T-helper 2 cell (primary cell): ENCODE data around the gene STXBP1.

Experiments
- DNase-seq, 5 experiments: peaks; one replicate each; pipeline versions ENCODE4 v3.0.0 to v3.0.0-alpha.2; 2012 to 2022

Gene STXBP1

DNA sequence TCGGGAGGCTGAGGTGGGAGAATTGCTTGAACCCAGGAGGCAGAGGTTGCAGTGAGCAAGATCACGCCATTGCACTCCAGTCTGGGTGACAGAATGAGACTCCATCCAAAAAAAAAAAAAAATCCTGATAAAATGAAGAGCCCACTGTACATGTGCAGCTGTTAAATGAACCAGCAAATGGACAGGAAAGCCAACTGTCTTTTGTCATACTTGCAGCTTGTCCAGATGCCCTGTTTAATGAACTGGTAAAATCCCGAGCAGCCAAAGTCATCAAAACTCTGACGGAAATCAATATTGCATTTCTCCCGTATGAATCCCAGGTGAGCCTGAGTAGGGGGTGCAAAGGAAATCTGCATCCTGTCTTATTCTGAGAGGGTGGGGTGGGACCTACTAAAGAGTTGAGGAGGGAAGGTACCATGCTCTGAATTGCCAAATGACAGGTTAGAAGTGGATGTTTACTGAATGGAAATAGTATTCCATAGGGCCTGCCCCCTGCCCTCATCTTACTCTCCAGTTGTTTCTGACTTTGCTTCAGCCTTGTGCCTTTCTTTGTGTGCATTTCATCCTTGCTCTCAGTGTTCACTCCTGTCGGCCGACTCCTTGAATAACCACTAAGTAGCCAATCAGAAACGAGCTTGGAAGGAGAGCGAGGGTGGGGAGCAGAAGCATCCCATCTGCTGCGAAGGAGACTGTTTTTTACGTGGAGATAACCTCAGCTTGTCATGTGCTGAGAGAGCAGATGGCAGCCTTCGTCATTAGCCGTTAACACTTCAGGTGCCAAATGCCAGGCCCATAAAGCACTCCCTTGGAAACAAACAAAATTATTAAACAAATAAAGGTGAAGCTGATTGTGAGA is 49.0 kb downstream of the STXBP1 start:
- DNase-seq = no peak

DNA sequence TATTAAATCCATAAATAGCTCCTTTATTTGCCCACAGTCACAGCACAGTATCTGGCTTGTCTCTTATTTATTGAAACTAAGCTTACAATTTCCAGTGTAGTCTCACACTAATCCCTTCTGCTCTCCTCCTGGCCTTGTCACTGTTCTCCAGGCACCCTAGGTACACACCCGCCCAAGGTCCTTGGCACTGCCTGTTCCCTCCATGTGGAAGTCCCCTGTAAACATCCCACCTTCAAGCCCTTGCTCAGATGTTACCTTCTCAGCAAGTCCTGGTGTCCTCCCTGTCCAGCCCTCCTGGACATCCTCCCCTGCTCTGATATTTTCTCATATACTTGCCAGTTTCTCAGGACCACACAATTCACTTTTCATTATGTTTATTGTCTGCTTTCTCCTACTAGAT is 50.5 kb downstream of the STXBP1 start:
- no peak for DNase-seq

DNA sequence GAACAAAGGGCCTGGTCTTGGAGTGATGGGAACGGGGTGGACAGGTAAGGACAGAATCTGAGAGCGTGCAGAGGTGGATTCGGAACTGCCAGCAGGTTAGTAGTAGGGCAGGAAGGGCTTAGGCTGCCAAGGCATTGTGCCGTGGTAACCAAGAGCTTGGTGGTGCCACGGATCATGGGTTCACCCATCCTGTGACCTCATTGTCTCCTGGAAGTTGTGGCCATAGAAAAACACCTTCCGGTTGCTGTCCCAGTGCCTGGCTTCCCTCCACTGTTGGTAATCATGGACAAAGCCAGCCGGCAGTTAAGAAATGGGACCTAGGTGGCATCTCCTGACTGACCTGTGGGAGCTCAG is 52.2 kb downstream of the STXBP1 start:
- no peak for DNase-seq

DNA sequence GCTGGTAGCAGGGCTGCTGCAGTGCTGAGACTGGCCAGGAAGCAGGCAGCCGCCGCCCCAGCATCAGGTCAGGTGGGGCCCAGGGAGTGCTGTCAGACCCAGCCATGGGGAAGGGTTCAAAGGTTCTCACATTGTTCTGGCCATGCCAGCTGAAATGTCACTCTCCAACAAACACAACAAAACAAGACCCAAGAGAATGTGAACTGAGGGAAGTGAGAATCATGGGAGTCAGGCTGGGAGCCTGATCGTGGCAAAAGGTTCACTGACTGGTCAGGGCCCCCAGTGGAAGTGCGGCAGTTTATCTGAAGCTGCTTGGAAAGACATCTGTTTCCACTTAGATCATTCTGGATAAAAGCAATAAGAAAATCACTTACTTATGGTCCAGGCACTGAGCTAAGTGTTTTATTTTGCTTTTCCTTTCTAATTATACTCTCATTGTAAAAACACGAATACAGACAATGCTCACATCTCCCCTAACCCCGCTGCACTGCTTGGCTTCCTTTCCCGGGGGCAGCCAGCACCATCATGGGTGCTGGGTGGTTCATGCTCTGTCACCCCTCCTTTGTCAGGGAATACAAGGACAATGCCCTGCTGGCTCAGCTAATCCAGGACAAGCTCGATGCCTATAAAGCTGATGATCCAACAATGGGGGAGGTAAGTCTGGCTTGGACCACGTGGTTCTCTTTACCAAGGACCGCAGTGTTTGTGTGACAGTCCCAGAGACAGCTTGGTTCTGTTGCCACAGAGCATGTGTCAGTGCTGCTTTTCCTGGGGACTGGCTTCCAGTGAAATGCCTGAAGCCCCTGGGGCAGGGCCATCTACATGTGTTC is 52.8 kb downstream of the STXBP1 start:
- no peak for DNase-seq

DNA sequence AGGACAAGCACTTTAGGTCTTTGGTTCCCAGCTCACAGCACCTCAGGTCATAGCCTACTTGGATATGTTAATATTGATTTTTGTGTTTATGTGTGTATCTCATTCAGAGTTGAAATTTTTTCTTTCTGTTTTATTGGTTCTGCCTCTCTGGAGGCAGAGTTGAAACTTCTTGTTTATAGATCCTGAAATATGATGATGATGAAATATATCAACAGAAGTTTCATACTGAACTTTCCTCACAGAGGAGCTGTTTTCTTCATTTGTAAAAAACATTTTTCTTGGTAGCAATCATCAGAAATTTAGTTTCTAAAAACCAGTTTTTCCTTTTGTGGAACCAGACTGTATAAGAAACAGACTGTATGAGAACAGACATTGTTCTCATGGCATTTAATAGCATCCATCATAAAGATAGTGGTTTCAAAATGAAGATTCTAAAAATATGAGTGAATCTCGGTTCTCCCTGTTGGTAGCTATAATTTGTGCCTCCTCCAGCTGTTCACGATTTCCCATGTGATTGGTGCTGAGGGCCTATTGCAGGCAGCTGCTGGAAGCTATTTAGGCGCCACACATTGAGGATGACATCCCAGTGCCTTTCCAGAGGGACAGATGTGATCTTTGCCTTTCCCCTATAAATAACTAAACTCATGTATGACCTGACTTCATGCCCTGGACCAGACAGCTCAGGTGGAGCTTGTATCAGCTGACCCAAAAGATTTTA is 55.2 kb downstream of the STXBP1 start:
- no peak for DNase-seq

DNA sequence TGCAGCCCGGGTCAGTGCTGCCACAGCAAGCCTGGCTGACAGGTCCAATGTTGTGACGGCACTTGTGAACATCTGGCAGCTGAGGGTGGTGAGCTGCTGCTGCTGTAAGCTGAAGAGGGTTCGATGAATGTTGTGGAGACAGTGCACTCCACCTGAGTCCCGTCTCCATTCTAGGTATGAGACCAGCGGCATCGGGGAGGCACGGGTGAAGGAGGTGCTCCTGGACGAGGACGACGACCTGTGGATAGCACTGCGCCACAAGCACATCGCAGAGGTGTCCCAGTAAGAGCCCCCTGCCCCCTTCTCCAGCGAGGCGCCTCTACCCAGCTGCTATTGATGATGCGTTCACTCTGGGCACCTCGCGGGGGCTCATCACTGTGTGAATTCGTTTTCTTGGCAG is 55.8 kb downstream of the STXBP1 start:
- no peak for DNase-seq

DNA sequence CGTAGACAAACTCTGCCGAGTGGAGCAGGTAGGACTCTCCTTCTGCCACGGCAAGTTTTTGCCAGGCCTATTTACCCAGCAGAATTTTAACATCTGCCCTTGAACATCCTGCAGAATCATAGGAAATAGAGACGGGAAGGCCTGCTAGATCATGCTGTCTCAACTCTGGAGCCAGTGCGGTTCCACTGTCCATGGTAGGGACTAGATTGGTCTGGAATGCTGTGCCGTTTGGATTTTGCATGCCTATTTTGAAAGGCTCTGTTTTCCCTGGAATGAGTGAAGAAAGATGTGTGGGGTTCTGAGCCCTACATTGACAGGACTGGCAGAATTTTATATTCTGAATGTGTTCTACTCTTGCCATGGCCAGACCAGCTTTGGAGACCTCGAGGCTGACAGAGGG is 61.2 kb downstream of the STXBP1 start:
- no peak for DNase-seq

DNA sequence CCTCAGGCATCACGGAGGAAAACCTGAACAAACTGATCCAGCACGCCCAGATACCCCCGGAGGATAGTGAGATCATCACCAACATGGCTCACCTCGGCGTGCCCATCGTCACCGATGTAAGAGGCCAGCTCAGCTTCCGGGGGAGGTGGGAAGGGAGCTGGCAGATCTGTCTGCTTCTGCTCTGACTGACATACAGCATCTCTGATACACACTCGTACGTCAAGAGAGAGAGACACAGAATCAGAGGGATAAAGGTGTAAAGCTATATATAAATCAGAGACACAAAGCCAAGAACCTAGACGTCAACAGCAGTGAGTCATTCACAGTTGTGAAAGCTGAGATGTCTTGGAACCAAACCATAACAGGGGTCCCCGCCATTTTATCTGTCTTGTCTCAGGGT is 64.6 kb downstream of the STXBP1 start:
- no peak for DNase-seq

DNA sequence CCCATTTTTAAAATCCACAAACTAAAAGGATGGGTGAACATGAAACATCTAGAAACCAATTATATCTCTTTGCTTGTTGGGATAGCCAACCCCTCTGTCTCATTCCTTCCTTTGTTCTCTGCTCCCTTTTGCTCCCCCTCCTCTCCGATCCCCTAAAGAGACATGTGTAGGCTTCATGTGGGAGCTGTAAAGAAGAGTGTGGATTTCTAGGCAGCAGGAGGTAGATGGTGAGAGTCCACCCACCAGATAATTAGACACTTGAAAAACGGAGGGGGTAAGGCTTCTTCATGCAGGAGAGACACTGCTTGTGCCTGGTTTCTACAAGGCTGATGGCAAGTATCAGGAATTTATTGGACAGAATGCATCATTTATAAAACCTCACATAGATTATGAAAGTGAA is 67.4 kb downstream of the STXBP1 start:
- DNase-seq = no peak

DNA sequence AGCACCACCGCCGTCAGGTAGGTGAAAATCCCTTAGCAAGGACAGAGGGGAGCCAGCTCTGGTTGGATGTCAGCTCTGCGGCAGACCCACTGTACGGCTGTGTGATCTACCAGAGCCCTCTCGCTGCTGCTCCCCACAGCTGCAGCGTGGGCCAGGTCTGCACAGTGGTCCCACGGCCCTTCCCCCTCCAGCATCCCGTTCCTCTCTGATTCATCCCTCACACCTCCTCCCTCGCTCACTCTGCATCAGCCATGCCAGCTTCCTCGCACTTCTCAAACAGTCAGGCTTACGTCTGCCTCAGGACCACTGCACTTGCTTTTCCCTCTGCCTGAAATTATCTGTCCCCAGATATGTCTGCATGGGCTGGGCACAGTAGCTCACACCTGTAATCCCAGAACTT is 68.1 kb downstream of the STXBP1 start:
- DNase-seq = no peak

DNA sequence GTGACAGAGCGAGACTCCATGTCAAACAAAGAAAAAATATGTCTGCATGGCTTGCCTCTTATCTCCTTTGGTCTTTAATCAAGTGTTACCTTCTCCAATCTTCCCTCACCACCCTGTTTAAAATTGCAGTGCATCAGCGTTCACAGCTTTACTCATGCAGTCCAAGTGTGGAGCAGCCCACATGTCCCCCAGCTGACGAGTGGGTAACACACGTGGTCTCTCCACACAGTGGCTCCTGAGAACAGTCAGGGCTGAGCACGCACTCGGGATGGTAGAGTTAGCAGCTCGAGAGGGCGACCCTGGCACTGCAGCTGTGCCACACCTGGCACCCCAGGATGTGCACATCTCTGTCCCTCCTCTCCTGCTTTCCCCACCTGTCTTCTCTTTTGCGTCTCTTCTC is 68.8 kb downstream of the STXBP1 start:
- DNase-seq = no peak

DNA sequence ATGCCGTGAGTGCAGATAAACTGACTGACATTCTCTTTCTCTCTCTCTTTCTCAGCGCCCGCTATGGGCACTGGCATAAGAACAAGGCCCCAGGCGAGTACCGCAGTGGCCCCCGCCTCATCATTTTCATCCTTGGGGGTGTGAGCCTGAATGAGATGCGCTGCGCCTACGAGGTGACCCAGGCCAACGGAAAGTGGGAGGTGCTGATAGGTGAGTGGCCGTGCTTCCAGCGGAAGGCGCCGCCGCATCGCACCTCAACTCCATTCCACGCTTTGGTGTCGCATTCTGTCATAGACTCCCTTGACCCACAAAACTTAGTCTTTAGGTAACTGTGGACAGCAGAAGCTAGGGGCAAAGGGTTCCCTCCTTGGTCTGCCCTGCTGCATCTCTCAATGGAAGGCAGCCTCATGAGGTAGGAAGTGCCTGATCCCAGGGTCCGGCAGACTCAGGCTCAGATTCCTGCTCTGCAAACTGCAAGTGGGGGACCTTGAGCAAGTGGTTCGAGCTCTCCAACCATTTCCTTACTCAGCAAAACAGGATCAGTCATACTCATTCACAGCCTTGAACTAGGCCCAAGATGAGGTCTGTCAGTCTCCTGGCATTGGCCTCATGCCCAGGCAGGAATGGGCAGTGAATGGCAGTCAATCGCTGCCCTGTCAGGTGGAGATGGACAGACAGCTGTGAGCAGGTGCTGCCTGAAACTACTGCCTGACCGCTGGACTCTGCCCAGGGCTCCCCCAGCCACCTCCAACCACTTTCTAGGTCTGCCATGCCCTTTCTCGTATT is 70.5 kb downstream of the STXBP1 start:
- no peak for DNase-seq

DNA sequence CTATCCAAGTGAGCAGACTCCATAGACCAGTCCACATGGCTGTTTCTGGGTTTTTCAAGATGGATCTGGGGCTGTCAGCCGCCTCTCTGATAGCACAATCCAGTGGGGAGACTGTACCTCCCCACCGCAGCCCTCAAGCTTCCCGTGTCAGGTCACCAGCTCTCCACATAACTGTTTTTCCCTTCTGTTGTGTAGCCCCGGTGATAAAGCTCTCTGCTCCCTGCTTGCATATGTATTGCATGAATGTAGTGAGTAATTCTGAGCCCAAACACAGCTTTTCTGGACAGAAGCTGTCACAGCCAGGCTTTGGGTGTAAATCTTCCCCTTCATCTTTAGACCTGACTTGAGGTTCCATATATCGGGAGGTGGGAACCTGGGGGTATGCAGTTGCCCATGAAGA is 71.6 kb downstream of the STXBP1 start:
- no peak for DNase-seq

DNA sequence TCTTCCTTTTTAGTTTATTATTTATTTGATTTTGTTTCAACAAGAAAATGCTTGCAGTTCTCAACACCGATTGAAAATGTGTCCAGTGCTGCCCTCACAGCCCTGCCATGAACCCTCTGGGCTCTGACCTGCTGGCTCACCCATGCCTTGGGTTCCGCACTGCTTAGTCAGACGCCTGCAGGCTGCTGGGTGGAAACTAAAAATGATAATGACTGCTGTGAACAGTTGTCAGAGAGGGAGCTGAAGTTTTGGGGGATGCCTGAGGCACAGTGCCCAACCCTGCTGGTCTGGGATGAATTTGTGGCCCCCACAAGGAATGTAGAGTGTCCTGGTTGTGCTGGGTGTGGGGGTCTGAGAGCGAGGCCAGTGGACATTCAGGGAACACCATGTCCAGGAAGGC is 72.5 kb downstream of the STXBP1 start:
- DNase-seq = no peak

DNA sequence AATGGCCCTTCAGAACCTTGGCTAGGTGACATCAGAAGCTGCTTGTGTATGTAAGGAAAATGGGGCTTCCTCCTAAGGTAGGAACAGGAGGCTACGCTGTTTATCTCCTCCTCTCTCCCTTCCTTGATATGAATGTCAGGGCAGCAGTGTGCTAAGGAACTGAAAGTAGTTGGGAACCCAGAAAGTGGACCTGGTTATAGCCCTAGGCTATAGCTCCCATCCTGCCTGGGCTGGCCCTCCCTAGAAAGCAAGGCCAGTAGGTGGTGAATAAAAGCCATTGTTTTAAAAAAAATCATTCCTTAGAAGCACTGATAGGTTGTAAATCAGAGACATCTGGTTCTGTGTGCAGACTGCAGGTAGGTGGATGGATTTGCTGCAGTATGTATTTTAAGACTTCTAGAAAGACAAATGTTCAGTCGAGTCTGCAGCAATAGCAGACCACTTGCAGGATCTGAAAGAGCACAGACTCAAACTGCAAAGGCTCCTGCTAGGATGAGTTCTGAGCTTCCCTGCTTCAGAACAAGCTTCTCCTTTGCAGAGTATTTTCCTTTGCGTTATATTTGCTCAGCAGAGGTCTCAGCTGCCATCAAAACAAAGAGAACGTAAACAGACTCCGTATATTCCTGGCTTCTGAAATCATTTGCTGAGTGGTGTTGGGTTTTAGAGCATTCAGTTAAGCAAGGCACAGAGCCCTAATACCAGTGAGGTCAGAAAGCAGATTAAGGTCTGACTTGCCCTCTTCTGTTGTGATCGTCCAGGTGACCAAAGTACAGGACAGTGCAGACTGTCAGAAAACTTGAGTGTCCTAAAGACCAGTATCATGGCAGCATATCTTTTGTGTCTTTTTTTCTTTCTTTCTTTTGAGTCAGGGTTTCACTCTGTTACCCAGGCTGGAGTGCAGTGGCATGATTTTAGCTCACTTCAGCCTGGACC is 74.7 kb downstream of the STXBP1 start:
- DNase-seq = no peak

DNA sequence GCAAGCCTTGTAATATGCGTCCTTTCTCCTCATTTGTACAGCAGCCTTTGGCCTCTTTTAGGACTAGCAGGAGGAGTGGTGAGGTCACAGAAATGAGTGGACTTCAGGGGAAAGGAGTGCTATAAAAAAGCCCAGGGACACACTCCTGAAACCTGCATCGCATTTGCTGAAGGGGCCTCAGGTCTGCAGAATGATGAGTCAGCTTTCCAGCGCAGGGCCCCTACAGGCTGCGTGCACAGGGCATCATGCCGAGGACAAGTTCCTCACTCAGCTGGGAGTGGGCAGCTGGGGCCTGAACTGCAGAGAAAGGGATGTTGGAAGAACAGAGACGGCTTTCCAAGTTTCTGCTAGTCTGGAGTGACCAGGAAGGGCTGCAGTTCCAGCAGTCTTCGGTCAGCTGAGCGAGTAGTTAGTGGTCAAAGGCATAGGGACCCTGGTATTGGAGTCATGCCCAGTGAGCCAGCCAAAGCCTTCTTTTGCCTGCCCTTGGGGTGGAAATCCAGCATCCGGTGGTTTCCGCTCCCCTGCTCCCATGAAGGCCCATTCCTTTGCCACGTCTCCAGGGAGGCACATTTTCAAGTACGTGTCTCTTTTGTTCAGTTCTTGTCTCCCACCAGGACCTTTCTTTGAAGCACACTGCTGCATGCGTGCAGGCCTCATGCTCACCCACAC is 77.4 kb downstream of the STXBP1 start:
- no peak for DNase-seq

DNA sequence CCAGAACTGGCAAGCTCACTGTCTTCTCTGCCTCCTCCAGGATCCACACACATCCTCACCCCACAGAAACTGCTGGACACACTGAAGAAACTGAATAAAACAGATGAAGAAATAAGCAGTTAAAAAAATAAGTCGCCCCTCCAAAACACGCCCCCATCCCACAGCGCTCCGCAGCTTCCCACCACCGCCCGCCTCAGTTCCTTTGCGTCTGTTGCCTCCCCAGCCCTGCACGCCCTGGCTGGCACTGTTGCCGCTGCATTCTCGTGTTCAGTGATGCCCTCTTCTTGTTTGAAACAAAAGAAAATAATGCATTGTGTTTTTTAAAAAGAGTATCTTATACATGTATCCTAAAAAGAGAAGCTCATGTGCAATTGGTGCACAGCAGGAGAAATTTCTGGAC is 78.7 kb downstream of the STXBP1 start:
- DNase-seq = no peak

DNA sequence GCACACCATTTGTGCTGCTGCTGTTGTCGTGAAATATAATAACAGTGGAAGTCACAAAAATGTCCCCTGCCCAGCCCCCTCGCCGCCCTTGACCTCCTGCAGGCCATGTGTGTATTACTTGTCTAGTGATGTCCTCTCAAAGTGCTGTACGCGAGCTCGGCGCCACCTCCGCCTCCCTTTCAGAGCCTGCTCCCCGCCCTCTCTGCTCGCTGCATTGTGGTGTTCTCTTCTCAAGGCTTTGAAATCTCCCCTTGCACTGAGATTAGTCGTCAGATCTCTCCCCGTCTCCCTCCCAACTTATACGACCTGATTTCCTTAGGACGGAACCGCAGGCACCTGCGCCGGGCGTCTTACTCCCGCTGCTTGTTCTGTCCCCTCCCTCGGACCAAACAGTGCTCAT is 80.0 kb downstream of the STXBP1 start:
- DNase-seq = no peak

DNA sequence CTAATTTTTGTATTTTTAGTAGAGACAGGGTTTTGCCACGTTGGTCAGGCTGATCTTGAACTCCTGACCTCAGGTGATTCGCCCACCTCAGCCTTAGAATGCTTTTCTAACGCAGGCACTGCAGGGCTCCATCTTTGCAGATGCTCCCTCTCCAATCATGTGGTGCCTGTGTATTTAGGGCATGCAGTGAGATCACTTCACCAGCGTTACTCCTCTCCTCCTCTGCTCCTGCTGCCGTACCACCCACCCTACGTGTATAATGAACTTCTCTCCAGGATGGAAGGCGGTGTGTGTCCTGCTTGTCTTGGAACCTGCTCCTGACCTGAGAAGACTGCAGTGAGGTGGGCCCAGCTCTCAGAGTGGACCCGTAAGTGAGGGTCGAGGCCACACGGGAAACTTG is 81.1 kb downstream of the STXBP1 start:
- DNase-seq = no peak

DNA sequence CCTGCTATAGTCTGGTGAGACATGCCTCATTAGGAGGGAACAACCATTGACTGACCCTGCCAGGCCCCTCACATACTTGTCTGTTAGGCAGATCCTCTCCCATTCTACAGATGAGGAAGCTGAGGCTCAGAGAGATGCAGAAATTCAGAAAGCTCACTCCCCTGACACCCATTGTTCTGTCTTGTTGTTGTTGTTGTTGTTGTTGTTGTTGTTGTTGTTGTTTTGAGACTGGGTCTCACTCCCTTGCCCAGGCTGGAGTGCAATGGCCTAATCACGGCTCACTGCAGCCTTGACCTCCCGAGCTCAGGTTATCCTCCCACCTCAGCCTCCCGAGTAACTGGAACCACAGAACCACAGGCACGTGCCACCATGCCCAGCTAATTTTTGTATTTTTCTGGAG is 81.6 kb downstream of the STXBP1 start:
- DNase-seq = no peak
